HPDE6-E6E7 (cell line): Measurements from ENCODE around the gene SOX5.

Source experiments
- DNase-seq: peaks from one replicate; pipeline ENCODE4 v3.0.0; 2011; ENCODE audit warnings: missing footprints; ENCODE audit errors: extremely low spot score

SOX5 gene

DNA sequence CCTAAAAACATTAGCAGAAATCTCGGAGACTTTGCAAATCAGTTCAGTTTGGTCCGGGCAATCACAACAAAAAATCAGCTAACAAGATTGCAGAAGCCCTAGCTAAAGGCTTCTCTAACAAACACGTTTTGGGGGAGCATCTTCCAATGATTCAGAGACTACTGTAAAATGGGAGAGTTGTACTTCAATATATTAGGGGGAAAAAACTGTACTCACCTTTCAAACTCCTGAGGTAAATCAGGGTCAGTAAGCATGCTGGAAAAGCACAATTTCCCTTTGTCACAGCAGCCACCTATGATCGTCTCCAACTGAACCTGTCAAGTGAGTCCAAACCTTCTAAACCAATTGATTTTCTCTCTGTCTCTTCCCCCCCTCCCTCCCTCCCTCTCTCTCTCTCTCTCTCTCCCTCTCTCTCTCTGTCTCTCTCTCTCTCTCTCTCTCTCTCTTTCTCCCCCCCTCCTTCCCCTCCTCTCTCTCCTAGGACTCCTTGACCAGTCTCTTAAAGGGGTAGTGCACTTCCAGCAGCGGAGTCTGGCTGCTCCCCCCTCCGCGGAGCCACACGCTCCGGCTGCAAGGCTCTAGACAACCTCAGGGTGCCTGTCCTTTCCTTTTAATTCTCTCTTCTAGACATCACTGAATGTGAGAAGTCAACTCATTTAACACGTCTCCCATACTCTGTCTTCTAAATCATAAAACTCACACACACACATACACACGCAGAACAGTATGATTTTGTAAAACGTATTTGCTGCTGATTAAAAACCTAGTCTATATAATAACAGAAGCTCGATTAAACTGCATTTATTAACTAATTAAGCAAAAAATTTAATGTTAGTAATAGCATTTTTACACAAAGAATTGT lies at the start of gene SOX5:
TSS of gene SOX5 (minus strand) at position 323 of the 862 bp plus-strand sequence. CDS start at position 254, 69 bp downstream.
- DNase-seq, result no peak

DNA sequence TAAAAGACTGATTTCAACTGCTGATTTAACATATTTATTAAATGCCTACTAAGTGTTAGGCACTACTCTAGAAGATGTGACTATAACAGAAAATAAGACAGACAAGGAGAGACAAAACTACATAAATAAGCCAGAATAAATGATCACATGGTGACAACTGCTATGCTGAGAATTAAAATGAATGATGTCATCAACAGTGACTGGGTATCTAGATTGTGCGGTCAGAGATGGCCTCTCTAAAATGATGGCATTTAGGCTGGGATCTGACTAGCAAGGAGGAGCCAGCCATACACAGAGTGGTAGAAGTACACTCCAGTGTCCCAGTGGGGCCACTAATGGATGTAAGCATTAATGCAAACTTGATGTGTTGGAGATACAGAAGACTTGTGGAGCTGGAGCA lies 37.6 kb upstream of the SOX5 start:
- no peak for DNase-seq

DNA sequence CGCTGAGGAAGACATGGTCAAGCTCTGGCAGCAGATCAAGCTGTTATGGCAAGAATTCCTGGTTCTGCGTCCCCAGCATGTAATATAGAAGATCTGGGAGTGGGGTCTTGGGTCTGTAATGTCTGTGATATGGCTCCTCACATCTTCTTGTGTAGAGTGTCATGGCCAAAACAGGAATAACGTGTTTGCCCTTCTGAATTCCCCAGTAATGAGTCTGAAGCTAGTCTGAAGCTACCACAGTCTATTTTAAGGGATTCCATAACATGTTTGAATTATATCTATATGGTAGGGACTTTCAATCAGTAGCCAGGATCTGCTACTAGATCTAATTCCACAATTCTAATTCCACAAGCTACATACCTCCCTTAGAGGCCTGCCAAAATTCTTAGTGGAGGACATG lies 31.4 kb upstream of the SOX5 start:
- no peak for DNase-seq

DNA sequence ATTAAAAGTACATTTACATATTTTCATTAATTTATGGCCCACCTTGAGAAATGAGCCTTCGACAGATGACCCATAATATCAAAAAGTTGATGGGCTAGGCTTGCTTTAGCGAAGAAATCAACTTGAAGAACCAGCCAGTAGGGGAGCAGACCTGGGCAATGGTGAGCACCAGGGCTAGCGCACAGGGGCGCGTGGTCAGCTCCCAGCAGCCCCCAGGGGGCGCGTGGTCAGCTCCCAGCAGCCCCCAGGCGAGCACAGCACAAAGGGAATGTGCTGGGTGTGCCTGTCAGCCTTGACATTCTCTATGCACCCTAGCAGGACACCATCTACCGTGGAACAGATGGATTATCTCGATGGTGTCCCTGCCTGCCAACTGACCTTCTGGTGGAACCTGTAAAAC lies 15.3 kb upstream of the SOX5 start:
- DNase-seq, result no peak

DNA sequence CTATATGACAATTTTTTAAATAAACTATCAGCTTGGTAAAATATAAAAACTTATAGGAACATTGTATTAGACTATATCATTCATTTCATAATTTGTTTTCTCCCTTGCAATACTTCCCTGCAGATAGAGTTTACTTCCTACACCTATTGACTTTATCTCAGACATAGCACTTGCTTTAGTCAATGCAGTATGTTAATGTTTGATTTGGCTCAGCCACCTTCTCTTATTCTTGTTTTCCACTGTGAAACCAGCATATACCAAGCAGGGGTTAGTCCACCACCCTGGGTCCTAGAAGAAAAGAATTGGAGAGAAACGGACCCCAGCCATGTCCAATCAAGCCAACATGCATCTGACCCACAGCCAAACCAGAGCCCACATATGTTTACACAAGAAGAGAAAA lies 10.4 kb upstream of the SOX5 start:
- DNase-seq, result no peak

DNA sequence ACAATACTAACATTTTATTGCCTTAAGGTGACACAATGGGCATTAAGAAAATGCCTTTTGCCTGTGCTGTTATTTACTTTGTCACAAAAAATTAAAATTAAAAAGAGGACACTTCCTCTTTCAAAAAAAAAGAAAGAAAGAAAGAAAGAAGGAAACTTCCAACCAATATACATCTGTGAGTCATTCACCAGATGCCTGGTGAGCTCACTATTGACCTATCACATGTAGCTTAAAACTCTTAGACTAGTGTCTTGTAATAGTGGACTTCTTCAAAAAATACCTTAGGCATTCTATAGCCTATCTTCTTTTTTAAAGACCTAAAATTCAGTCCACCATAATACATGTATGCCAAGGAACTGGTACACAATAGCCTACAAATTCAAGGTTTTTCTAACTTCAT lies 4.9 kb upstream of the SOX5 start:
- DNase-seq, result no peak

DNA sequence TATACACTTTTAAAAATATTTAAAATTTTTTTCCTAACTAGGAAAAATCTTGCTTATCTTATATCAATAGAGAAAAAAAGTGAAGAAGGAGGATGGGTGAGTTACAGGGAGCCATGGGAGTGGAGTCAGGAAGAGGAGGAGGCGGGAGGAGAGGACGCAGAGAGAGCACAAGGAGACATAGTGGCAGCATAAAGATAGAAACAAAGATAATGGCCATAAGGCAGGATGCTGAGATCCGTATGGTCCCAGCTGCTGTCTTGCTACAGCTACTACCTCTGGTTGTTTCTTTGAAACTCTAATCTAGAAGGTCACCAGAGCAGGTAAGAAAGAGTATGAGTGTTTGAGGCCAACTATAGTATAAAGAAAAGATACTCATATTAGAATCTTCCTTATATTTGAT lies 2.6 kb upstream of the SOX5 start:
- DNase-seq, result no peak

DNA sequence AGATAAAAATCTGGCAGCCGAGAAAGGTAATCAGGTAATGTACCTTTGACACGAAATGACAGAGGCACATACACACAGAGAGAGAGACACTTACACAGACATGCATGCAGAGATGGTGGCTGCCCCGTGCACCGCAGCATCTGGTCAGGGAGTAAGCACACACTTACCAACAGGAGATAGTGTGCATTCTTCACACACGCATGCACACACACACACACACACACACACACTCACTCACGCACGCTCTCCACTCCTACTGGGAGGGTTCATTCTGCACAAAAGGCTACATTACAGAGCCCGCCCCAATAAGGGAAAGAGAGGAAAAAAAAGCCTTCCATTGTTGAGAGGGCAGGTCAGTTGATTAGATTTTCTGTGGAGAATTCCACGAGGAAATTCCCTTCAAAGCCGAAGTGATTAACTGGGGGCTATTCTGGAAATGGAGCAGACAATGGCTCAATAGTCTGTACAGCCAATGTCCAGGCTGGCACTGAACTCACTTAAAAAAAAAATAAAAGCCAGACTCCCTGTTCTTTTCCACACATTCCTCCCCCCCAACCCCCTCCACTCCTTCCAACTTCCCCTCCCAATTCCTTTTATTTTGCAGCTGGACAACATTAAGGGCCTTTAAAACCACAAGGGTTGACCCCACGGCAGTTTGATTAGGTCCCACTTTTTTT lies 1.4 kb upstream of the SOX5 start:
- no peak for DNase-seq

DNA sequence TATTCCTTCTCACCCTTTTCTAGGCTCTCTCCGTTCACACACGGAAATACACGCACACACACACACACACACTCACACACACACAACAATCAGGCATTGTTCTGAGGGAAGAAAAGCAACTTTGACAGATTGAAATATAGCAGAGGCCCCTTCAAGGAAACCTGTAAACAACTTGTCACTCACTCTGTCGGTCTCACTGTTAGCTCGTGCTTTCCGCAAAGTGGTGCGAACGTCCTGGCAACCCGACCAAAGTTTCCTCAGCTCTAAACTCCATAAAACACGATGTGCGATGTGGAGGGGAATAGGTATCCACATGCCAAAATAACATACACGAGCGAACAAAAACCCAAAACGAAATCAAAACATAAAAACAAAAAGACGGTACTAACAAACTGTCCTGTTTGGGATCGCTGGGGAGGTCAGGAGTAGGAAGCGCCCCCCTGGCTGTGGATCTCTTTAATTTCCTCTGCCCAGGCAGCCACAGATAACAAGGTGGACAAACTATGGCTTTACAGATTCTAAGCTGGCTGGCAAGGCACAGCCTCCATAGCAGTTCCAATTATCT lies 822 bp upstream of the SOX5 start:
- DNase-seq, result no peak

DNA sequence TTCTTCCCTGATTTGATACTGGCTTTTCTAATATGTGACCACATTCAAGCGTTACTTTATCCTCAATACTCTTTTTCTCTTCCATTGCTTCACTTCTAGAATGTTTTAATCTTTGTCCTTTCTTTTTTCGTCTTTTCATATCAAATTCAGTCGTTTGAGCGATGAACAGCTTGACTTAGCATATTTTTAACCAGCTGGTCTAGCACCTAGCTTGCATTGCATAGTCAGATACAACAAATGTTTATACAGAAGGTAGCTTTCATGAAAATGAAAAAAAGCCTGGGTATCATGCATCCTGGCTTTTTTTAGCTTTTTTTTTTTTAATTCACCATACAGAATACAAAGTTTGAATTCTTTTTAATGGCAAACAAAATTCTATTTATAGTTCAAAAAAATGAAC lies 1.2 kb downstream of the SOX5 start:
- no peak for DNase-seq

DNA sequence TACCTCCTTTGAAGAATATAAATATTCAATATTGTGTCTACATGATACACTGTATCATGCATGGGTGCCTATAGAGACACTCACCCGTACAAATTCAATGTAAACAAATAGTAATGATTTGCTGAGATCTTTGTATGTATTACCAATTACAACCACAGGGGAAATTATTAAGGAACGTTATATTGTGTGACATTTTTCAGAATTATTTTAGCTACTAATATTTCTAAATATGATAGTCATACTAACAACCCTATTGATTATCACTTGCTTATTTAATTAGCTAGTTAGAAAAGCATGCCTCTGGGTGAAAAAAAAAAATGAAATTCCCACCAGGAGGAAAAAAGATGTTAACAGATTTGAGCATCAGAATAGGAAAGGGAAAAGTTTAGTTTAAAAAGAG lies 2.1 kb downstream of the SOX5 start:
- DNase-seq, result no peak

DNA sequence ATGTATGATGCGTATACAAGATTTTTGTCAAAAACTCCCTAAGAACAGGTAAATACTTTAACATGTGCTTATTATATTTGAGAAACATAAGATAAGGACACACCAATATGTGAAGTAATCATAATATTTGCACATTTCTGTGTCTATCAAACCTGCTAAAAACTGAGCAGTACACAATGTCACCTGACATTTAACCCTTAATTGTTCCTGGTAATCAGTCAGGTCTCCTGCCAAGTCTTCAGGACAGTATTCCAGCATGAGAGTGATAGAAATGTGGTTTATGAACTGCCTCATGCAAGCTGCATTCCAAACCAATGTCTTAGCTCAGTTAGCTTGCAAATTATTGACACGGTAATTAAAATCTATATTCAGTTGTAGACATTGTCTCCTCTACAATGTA lies 4.2 kb downstream of the SOX5 start:
- DNase-seq, result no peak

DNA sequence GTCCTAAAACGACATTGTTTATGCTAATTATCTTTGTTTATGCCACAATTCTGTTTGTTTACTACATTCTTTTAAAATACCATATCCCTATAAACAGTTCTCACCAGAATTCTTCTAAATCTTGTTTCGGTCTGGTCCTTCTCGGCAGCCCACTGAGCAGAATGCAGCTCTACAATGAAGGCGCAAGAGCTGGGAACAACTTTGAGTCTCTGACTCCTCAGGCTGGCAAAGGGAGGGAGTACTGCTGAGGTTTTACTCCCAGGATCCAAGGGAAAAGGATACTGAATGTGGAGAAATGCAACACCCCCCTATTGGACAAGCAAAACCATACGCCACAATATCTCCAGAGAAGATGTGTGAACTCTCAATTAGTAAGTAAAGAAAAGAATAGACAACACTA lies 5.4 kb downstream of the SOX5 start:
- no peak for DNase-seq

DNA sequence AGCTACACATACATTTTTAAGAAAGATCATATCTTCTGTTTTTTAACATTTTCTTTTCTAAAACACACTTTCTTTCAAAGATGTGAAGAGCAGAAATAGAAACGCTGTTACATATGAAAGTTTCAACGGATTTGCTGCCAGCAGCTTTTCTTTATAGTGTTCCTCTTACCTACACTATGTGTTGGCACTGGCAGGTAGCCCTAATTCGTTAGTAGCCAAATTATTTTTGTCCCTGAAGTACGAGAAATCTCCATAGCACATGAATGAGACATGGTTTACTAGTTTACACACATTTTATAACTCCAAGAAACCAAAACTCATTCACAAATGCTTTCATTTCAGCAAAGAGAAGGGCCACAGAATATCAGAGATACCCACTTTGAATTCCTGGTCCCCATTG lies 6.6 kb downstream of the SOX5 start:
- no peak for DNase-seq

DNA sequence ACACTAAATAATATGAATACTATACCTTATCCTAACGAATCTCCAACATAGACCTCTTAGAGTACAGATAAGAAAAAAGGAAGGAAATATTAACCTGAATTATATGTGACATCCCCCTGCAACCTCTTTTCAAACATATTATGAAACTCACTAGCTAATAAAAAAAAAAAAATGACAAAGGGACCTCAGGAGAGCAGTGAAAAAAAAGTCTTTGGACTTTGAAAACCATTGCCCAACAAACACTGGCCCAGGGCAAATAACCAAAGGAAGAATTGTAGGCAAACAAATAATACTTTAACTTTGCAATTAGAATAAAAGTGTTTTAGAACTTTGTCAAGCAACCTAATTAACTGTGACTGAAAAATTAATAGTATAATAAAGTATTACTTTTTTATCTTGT lies 7.7 kb downstream of the SOX5 start:
- no peak for DNase-seq

DNA sequence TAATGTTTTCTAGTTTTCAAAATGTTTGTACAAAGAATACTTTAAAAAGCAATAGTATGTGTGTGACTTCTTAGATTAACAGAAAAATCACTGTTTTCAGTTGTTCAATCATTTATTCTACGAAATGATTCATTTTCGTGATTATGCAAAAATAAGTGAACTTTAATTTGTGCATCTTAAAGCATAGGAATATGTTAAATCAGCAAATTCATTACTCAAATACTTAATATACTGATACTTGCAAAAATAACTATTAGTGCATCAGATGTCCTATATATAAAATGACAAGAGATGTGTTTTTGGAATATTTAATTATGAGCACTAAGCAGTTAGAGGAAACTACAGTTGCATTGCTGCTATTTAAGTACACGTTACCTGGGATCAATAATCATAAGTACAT lies 11.0 kb downstream of the SOX5 start:
- DNase-seq, result no peak

DNA sequence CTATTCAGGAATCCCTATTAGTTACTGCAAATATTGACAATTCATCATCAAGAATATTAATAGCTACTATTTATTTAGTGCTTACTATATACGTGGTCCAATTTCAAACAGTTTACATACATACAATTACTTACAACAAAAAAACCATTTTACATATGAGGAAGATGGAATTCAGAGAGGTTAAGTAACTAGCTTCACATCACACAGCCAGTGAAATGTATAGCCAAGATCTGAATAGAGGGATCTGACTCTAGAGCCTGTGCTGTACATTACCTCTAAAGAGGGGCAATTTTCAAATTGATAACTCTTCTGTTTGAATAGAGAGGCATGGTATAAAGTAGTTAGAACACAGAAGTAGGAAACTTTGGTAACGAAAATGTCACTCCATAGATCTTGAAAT lies 18.3 kb downstream of the SOX5 start:
- no peak for DNase-seq

DNA sequence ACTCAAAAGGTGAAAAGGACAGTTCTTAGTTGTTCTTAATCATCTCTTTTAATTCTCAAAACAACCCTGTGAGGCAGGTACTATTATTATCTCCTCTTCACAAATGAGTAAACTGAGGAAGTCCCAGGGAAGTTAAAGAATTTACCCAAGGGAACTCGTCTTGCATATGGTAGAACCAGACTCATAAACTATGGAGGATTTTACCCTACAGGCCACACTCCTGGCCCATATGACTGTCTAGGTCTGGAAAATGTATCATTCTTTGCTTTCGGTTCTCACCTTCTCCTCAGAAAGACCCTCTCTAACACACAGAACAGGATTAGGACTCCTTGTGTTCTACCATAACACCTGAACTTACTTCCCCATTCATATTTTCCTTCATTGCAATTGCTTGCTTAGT lies 18.9 kb downstream of the SOX5 start:
- DNase-seq, result no peak

DNA sequence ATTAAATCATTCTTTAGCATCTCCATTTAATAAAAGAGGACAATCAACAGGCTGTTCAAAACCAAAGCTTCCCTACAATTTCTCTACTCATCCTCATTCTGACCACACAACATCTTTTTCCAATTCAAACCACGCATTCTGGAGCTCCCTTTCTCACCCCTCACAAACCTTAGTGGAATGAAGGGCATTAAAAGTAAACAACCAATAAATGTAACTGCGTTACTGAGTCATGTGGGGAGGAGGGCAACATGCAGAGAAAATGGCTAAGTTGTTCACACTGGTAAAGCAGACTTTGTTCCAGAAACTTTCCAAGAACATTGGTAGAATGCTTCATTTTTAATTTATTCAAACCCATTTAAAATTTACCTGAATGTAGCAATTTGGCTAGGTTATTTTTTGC lies 19.6 kb downstream of the SOX5 start:
- no peak for DNase-seq

DNA sequence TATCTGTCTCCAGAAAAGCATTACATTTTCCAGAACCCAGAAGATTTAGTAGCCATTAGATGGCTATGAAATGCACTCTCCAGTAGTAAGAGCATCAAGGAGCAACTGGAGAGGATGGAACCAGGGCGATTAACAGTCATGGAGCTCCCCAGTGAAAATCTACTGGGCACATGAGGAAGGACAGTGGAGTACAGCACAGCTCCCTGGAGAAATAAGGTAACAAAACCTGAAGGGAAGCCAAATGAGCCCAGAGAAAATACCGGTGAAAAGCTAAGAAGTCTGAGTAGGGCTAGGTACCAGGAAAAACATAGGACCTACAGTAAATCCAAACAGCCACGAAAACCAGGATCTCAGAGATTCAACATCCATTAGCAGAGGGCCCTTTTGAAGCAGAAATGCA lies 21.6 kb downstream of the SOX5 start:
- no peak for DNase-seq

DNA sequence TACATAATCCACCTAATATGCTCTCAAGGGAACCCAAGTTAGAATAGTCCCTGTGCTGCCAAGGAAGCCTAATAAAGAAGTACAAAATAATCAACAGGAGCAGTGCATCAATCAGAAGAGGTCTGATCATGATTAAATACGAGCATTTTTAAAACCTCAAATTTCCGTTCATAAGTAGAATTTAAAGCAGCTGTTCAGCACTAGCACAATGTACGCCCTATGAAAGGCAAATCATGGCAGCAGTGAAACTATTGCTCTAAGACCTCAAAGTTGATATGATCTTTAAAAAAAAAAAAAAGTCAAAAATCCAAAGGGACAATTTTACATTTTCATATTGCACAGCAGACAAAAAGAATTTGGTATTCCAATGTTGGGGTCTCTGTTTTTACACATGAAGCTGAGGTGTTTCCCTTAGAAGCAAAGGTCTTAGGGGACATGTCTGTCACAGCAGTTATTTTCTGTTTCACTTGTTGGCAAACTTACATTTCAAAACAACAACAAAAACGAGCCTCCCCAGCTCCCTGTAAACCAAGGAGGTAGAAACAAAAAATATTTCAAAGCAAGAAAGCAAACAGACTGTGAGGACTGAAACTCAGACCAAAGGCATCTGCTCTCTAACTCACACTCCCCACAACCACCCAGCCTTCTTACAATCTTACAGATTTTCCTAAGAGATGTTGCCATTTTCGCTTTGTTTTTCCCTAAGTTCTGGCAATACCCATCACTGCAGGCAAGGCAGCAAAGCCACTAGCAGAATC lies 28.2 kb downstream of the SOX5 start:
- no peak for DNase-seq

DNA sequence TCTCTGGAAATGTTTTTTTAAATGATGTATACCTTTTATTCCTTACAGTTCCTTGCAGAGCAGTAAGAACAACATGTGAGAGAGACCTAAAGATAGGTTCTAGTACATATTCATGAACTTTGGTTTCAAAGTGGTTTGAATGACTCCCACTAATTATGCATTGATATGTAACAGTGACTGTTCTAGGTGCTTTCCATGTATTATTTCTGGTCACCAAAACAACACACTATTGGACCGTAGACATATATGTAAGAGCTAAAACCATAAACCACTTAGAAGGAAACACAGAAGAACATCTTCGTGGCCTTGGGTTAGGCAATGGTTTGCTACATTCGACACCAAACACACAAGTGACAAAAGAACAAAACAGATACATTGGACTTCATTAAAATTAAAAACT lies 37.9 kb downstream of the SOX5 start:
- no peak for DNase-seq
